NCI-H1417 treated with DMSO at 0.1 percent for 48 hours (cell line): Measurements from ENCODE around the gene RIPOR2.
"Not testable (repeated sequence)": the region's sequence is repeated elsewhere in the genome, so short reads cannot be mapped to it uniquely, and the experiment has no call there.

ENCODE experiments used
- DNase-seq: peaks from one replicate; lab custom pipeline; 2025; lab: John Stamatoyannopoulos, UW

Gene RIPOR2

GRCh38 chr6:24905483-24905882 is 30.3 kb downstream of the RIPOR2 start:
- no peak for DNase-seq

GRCh38 chr6:24903681-24904080 is 32.1 kb downstream of the RIPOR2 start:
- DNase-seq, result no peak

DNA sequence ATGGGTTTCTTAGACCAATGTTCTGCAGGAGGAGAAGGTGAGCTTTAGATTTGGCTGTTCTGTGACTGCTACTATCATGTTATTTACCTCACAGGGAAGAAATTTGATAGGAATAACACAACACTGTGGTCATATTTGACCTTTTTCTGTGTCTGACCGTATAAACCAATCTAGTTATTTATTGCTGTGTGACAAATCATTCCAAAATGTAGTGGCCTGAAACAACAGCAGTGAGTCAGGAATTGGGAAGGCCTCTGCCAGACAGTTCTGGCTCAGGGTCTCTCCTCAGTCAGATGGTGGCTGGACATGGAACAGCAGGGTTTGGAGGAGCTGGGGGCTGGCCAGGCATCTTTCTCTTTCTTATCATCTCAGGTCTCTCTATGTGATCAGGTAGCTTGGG is 33.0 kb downstream of the RIPOR2 start:
- DNase-seq, result no peak

DNA sequence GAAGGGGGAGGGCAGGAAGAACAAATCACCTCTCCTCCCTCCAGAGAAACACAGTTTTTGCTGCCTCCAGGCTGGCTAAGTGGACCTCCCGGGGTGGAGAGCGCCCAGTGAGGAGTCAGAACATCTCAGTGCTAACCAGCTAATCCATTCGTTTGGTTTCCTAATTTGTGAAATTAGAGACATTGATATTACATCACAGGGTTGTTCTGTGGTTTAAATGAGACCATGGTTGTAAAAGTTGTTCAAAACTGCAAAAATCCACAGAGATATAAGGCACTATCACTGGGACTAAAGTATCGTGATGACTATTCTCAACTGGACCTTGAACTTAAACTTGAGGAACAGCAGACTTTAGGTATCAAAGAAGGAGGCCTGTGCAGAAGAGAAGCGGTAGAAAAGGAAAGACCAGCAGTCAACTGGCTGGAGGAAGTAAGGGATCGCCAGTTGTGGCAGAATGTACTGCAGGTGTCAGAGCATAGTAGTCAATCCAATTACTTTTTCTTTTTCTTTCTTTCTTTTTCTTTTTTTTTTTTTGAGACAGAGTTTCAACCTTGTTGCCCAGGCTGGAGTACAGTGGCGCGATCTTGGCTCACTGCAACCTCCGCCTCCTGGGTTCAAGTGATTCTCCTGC is 33.9 kb downstream of the RIPOR2 start:
- no peak for DNase-seq

- no peak for DNase-seq
Measured at GRCh38 chr6:24900917-24901697, 34.7 kb downstream of the RIPOR2 start.

GRCh38 chr6:24899997-24900325 is 35.8 kb downstream of the RIPOR2 start:
- DNase-seq, result no peak

GRCh38 chr6:24899136-24899996 is 36.4 kb downstream of the RIPOR2 start:
- no peak for DNase-seq

- no peak for DNase-seq
Measured at GRCh38 chr6:24898676-24899075, 37.1 kb downstream of the RIPOR2 start.

- no peak for DNase-seq
Measured at GRCh38 chr6:24897186-24897585, 38.6 kb downstream of the RIPOR2 start.

GRCh38 chr6:24893342-24893850 is 42.4 kb downstream of the RIPOR2 start:
- no peak for DNase-seq

DNA sequence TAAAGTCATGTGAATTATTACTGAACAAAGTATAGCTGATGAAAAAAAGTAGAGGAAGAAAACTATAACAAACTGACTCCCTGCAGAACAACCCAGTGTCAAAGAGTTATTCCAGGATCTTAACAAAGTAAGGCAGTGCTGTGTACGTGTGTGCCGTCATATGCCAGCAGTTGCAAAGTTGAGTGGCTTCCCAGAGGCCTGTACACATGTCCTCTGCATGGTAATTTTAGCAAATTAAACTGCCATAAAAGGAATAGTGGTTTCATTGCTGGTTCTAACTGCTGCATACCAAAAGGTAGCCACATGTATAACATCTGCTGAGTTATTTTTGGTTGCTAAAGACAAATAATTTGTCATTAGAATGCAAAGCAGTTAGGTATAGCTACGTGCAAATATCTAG is 44.8 kb downstream of the RIPOR2 start:
- DNase-seq, result no peak

DNA sequence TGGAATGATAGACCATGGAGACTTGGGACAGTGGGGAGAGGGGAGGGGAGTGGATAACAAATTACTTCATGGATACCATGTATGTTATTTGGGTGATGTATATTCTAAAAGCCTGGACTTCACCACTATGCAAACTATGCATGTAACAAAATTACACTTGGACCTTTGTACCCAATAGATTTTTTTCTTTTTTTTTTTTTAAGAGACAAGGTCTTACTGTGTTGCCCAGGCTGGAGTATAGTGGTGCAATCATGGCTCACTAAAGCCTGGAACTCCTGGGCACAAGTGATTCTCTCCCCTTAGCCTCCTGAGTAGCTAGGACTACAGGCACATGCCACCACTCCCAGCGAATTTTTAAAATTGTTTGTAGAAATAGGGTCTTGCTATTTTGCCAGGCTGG is 45.3 kb downstream of the RIPOR2 start:
- no peak for DNase-seq

- no peak for DNase-seq
Measured at GRCh38 chr6:24888715-24889370, 46.9 kb downstream of the RIPOR2 start.

DNA sequence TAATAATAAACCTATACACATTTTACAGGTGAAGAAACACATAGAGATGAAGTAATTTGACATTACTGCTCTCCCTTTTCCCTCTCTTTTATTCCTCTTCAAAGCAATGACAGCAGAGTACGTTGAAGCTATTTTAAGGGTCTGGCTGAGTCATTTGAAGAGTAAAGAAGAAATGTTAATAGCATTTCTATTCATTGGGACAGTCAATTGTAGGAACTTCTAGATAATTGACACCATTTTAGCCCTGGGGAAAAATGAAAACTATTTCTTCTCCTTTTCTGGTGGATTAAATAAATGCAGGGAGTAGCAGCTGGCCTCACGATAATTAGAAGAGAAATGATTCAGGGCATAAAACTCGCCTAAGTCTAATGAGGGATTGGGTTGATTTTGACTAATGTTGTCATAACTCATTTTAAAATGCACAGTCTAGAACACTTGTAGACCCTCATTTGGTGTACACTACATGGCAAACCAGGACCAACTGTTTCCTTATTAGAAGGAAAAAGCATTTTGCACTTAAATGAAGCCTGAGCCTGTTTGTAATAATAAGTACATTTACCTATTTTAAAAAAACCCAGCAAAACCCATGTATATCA is 48.1 kb downstream of the RIPOR2 start:
- no peak for DNase-seq

GRCh38 chr6:24883618-24884017 is 52.1 kb downstream of the RIPOR2 start:
- DNase-seq, result no peak

- DNase-seq, result no peak
Measured at GRCh38 chr6:24882835-24883555, 52.8 kb downstream of the RIPOR2 start.

- no peak for DNase-seq
Measured at GRCh38 chr6:24882295-24882694, 53.5 kb downstream of the RIPOR2 start.

GRCh38 chr6:24881376-24881775 is 54.4 kb downstream of the RIPOR2 start:
- DNase-seq, result no peak

GRCh38 chr6:24880451-24880850 is 55.3 kb downstream of the RIPOR2 start:
- DNase-seq, result no peak

- no peak for DNase-seq
Measured at GRCh38 chr6:24879351-24879750, 56.4 kb downstream of the RIPOR2 start.

DNA sequence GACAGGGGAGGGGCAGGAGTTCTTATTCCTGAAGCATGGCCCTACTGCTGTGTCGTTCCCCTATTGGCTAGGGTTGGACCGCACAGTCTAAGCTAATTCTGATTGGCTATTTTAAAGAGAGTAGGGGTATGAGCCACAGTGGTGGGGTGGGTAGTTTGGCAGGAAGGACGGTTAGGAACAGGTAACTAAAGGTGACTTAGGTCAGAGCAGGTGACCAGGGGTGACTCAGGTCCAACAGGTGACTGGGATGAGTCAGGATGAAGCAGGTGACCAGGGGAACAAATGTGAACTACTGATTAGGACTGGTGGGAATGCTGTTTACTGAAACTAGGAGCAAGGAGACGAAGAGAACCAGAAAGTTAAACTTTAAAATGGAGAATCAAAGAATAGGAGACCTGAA is 58.0 kb downstream of the RIPOR2 start:
- not testable (repeated sequence) for DNase-seq
